T1000 (cell line): ENCODE data around the gene C22orf39.
"Not testable (repeated sequence)": the region's sequence is repeated elsewhere in the genome, so short reads cannot be mapped to it uniquely, and the experiment has no call there.

Experiments
- DNase-seq: peaks from one replicate; lab custom pipeline; 2025; ENCODE audit warnings: mixed read lengths; lab: John Stamatoyannopoulos, UW

Gene C22orf39

DNA sequence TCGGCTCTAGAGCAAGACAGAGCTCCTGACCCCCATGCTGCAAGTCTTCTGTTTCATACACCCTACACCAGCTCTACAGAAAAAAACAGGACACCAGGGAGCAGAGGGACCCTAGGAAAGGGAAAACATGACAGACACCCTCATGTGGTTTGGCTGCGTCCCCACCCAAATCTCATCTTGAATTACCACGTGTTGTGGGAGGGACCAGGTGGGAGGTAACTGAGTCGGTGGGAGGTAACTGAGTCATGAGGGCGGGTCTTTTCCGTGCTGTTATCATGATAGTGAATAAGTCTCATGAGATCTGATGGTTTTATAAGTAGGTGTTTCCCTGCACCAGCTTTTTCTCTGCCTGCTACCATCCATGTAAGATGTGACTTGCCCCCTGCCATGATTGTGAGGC, 6.6 kb upstream of the C22orf39 start:
- no peak for DNase-seq

DNA sequence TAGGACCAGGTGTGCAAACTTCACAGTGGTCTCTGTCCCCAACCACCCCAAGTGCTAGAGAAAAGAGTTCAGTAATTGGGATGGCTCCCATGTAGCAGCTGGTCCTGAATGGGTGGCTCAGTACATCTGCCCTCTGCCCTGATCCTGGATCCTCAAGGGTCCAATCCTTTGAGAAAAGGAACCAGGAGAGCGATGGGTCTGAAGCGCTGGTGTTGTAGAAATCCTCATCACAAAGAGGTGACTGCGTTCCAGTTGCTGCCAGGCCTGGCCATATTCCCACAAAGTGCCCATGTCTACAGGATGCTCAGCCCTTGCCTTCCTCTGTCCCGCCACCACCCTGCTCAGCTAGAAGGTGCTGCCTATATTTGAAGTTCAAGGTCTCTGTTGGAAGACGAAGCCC, 6.2 kb upstream of the C22orf39 start:
- no peak for DNase-seq

DNA sequence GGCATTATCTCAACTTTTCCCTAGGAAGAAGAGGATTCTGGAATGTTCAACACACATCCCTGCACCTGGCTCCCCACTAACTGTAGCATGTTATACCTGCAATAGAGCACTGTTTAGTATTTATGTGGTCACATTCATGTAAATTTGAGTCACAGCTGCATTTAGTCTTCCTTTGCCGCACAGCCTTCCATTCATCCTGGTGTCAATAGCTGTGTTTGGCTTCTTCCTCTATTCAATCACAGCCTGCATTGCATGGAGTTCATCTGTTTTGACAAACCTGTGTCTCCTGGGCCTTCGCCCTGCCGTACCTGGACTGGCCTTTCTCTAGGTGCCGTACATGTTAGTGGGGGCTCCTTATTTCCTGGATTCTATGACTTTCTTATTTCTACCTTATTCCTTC, 4.1 kb upstream of the C22orf39 start:
- DNase-seq, result no peak

DNA sequence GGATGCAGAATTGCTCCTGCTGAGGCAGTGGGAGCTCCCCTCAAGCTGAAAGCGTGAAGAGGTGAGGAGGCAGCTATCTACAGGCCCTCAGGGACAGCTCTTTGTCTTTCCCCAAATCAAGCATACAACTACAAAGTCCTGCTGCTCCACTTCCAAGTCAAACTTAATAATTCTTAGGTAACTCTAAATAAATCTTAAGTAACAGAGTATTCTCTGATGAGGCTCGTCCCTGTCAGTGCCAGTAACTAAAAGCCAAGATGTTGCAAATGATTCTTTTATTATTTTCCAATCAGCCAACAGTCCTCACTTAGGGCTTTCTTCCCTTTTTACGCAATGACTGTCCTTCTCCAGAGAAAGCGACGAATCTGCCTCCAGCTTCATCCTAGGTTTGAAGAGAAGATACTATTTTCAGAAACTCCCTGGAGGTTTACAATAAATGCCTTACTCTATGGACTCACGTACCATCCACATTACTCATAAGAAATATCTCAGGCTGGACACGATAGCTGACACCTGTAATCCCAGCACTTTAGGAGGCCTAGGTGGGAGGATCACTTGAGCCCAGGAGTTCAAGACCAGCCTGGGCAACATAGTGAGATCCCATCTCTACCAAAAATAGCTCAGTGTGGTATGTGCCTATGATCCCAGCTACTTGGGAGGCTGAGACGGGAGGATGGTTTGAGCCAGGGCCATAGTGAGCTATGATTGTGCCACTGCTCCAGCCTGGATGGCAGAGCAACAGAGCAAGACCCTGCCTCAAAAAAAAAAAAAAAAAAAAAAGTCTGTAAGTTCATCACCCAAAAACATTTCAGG, 3.1 kb upstream of the C22orf39 start:
- DNase-seq, result no peak

DNA sequence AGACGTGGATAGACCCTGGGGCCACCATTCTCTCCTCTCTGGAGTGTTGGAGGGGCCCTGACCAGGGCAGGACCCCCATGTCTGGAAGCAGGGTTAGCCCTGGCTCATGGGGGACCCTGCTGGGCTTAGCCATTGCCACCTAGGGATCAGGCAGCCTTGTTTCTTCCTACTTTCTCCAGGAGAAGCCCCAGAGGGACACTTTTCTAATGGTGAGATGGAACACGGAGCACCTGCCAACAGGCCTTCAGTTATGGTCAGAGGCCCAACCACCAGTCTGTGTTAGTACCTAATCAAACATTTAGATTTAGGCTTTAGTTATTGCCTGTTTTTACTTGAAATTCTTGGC, 1.9 kb upstream of the C22orf39 start:
- DNase-seq, result no peak

DNA sequence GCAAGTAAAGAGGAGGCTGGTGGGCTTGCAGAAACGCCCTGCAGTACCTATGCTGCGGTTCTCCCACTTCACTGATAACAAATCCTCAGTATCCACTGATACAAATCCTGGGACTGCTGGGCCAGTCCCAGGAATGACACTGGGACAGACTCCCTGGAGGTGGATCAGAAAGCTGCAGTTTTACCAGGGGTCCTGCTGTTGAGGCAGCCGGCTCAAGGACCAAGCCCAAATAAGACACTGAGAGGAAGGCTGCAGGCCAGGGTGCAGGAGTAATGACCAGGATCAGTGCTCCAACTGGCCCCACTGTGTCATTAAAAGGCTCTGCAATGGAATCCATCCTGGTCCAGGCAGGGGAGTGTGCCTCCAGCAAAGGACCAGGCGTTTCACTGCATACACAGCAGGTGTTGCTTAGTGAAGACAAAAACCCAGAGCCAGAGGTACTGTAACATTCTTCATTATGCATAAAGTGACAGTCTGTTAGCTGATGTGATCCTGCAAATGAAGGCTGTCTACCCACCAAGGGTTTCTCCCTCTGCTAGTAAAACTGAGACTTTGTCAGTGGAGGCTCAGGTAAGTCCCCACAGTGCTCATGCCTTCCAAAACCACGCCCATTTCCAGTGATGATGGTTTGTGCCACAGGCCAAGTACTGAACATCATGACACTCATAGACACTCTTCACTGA, 1.4 kb upstream of the C22orf39 start:
- no peak for DNase-seq

DNA sequence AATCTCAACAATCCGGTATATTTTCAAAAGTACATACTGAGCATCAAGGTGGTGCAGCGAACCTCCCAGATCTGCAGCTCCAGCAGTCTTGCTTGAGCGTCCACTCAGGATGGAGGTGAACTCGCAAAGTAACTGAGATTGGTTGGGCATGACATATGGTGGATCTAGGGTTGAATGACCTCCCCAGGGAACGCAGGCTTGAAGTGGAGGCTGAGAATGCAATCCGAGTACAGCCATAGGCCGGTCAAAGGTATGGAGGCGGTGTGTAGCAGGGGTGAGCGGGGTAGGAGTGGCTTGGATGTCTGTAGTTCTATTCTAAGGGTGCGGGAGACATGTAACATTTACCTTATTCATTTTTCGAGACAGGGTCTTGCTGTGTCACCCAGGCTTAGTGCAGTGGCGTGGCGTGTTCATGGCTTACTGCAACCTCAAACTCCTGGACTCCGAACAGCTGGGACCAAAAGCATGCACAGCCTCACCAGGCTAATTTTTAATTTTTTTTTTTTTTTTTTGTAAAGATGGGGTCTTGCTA, 631 bp upstream of the C22orf39 start:
- DNase-seq, result peak; percentile 10

DNA sequence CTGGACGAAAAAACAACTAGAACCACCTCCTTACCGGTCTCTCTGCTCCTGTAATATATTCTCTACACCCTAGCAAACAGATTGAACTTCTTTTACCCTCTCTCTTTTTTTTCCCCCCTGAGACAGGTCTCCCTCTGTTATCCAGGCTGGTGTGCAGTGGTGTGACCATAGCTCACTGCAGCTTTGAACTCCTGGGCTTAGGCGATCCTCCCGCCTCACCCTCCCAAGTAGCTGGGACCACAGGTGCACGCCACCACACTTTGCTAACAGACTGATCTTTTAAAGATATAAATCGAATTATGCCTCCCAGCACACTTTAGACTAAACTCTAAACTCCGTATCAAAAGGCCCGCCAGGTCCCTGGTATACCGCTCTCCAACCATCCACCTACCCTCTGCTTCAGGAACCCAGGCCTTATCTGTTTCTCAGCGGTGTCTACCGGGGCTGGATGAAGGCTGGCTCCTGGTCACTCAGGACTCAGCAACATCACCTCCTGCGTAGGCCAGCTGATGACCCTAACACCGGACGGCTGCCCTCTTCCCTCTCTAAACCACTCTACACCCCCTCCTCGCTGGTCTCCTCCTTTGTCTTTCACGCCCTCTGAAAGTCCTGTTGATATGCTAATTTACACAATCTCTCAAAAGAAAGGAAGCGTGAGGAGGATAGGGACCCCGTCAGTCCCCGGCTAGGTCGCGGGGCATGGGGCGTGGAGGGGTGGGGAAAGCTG, 745 bp downstream of the C22orf39 start:
- no peak for DNase-seq

DNA sequence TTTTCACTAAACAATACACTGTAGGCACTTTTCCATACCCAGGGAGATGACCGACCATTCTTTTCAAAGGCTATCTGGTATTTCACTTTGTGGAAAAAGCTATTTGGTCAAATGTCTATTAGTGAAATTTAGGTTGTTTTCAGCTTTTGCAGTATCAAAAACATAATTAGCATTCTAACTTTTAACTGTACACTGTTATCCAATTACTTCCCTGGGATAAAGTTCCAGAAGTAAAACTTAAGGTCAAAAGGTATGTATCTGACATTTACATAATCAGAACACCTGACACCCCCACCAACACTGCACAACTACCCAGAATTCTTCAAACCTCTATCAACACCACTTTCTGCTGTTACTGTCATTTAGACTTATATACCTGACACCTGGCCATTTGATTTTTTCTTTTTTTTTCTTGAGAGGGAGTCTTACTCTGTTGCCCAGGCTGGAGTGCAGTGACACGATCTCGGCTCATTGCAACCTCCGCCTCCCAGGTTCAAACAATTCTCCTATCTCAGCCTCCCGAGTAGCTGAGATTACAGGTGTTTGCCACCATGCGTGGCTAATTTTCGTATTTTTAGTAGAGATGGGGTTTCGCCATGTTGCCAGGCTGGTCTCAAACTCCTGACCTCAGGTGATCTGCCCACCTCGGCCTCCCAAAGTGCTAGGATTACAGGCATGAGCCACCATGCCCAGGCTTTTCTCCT, 2.1 kb downstream of the C22orf39 start:
- DNase-seq, result not testable (repeated sequence)

DNA sequence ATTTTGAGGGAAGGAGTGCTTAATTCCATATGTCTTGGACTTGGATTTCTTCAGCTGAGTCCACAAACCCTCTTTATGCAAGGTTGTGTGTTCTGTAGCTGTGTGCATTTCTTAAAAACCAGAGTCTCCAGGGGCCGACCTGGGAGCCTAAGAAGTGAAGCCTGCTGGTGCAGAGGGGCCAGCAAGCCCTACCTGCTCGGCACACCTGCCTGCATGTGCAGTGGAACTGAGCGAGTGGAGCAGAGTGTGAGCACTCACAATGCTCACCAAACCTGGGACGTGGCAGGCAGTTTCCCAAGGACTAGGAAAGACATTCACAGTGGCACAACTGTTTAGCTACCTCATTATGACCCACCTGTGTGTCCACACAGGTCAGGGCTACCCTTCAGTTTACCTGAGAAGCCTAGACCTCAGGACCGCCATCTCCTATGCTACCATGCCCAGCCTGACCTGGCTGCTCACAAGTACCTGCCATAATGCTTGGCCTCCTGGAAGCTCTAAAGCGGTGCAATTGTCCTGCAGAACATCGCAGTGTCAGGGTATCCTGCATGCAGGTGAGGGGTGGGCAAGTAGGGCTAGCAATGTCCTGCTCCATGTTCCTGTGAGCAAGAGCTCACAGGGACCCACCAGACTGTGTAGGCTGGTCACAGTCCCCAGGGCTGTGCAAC, 3.8 kb downstream of the C22orf39 start:
- no peak for DNase-seq

DNA sequence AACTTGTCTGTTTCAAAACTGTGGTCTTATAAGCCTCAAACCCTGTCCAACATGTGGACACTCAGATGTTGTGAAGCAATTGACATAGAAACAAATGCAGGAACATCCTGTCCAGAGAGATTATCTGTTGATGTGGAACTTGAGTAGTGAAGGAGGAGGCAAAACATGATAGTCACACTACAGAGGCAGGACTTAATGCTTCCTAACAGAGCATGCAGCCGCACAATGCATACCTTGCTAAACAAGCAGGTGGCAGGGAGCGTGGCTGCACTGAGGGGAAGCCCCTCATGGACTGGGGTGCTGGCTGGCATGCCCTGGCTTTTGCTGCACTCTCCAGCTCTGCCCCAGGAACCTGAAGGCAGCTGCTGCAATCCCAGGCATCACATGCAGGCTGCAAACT, 5.3 kb downstream of the C22orf39 start:
- DNase-seq, result no peak

DNA sequence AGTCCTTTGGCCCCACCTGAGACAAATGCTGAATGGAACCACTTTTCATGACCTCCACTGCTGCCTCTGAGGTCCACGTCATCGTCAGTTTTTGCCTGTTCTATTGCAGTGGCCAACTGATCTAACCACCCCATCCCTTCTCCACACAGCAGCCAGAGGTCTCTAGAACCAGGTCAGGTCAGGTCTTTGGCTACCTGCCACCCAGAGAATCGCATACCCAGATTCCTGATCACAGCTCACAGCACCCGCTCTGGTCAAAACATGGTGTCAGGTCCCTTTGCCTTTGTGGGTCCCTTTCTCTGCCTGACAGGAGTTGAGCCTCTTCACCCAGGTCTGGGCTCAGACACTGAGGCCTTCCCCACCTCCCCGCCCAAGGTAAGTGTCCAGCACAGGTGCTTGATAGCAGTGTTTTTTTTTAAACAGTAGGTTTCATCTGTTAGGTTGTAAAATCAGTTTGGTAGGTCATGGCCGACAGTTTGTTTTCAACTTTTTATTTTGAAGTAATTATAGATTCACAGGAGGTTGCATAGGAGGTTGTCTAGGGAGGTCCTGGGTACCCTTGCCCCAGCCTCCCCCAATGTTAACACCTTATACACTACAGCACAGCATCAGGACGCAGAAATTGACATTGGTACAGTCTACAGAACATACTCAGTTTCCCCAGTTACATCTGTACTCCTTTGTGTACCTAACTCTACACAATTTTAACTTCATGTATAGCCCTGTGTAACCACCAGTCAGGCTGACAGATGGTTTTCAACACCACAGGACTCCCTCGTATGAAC, 6.9 kb downstream of the C22orf39 start:
- DNase-seq, result no peak

DNA sequence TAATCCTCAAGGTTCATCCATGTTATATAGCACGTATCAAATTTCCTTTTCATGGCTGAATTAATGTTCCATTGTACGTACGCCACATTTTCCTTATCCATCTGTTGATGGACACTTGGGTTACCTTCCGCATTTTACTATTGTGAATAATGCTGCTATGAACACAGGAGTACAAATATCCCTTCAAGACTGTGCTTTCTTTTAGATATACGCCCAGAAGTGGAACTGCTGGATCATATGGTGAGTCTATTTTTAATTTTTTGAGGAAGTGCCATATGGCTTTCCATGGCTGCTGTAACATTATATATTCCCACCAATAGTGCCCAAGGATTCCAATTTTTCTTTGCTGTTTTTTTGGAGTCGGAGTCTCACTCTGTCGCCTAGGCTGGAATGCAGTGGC, 9.2 kb downstream of the C22orf39 start:
- no peak for DNase-seq

DNA sequence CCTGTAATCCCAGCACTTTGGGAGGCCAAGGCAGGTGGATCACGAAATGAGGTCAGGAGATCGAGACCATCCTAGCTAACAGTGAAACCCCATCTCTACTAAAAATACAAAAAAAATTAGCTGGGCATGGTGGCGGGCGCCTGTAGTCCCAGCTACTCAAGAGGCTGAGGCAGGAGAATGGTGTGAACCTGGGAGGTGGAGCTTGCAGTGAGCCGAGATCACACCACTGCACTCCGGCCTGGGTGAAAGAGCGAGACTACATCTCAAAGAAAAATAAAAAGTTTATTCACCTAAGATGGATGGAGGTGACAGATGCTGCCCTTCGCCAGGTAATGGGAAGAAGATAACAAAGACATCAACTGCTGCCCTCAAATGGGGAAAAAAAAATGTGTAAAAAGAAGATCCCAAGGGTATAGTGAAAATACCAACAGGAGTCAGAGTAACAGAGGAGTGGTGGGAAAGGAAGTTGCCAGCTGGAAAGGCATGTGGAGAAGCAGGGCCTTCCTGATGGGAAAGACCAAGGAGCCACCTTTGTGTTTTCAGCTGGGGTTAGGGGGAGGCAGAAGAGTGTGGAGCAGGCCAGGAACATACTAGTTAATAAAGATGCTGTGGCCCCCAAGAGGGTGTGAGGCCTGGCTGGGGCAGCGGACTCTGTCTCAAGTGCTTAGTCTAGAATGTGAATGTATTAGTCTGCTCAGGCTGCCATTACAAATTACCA, 10.9 kb downstream of the C22orf39 start:
- not testable (repeated sequence) for DNase-seq

DNA sequence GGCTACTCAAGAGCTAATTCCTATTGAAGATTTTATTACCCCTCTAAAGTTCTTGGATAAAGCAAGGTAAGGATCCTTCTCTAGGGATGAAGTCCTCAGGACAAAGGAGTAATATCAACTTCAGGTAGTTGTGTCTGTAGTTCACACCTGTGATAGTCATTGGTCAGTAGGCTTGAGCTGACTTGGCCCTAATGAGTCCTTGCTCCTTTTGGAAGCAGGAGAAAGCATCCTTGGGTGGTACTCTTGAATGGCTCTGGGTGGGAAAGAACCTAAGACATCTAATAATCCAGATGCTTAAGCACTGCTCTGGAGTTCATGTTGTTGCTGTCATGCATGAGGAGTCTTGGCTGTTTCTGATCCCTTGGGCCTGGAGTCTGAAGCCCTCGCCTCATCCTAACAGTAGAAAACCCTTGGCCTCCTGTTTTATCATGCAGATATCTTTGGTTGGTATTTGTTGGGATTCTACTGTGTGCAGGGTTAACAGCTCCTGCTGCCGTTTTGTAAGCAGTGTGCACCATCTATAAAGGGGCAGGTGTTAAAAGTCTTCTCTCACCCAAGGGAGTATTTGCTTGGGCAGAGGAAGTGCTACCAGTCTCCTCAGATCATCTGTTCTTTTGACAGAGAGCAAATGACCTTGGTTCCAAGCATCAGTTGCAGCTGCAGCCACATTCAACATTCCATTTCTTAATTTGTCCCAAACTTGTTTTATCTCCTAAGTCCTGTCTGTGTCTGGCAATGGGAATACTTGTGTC, 12.5 kb downstream of the C22orf39 start:
- no peak for DNase-seq

DNA sequence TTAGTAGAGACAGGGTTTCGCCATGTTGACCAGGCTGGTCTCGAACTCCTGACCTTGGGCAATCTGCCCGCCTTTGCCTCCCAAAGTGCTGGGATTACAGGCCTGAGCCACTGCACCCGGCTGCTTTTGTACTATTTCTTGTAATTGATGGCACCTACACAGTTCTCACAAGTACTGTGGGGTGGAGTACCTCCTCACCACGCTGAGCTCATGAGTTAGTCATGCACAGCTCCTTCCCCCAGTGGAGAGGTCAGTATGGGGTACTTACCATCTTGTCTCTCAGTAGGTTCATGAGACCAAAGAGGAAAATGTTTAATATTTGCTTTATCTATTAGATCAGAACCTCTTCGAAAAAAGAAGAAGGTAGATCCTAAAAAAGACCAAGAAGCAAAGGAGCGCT, 13.1 kb downstream of the C22orf39 start:
- no peak for DNase-seq

DNA sequence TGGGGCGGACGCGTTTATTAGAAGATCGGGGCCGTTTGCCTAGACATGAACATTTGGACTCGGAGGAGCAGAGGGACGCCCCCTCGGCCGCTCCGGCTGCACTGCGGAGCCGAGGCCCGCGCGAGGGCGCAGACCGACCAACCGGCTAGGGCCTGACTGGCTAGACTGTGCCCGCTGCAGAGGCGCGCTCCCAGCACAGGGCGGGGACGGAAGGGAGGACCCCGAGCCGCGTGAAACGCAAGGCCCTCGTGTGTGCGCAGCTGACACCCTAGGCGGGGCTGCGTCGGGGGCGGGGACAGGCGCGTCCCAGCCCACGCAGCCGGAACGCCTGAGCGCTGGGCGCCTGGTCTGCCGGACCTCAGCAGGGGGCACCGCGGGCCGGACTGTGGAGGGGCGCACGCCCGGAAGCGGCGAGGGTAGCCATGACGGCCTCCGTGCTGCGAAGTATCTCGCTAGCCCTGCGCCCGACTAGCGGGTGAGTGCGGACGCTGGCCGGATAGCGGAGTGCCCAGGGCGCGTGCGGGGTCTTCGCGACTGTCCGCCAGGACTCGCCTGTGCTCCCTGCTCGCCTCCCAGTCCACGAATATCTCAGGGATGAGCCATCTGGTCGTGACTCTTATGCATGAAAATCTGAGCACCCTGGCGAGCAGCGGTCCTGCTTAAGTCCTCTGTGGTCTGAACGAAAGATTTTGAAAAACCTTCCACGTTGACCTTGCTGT, 15.2 kb downstream of the C22orf39 start, which contains the start of gene MRPL40:
Gene MRPL40 (plus strand): TSS at position 413 of the 719 bp plus-strand sequence. CDS start 10 bp downstream, at position 423.
- peak; percentile 89 for DNase-seq

DNA sequence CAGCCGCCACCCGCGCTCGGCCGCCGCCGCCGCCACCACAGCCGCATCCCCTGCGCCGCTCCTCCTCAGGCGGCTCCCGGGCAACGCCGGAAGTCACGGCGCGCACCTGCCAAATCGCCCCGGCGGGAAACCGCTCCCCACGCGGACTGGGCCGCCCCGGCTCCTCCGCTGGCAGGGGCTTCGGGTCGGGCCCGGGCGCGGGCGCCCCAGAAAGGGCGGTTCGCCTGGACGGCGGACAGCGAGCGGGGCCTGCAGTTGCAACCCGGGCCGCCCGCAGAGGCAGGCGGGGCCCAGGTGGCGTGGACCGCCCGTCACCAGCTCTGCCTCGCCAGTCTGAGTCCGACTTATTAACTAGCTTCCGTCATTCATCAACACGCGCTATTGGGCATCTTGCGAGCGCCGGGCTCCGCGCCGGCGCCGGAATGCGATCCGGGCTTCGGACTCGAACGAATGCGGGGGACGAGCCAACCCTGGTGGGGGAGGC, 15.8 kb downstream of the C22orf39 start, which contains the start of gene HIRA:
Gene HIRA (minus strand): TSS at position 85 of the 484 bp plus-strand sequence. CDS start 257 bp downstream, outside the sequence.
- peak; percentile 75 for DNase-seq
